Measurements from ENCODE around the gene ZMIZ1.

The ZMIZ1 gene

GRCh38 chr10:79021948-79022499 lies 46.7 kb upstream of the ZMIZ1 start:
- no peak overlapping the region for H3K4me3 ChIP-seq (ENCODE audit: control insufficient read depth, low read depth, low read length)
- TF ChIP-seq, protein P1, sequence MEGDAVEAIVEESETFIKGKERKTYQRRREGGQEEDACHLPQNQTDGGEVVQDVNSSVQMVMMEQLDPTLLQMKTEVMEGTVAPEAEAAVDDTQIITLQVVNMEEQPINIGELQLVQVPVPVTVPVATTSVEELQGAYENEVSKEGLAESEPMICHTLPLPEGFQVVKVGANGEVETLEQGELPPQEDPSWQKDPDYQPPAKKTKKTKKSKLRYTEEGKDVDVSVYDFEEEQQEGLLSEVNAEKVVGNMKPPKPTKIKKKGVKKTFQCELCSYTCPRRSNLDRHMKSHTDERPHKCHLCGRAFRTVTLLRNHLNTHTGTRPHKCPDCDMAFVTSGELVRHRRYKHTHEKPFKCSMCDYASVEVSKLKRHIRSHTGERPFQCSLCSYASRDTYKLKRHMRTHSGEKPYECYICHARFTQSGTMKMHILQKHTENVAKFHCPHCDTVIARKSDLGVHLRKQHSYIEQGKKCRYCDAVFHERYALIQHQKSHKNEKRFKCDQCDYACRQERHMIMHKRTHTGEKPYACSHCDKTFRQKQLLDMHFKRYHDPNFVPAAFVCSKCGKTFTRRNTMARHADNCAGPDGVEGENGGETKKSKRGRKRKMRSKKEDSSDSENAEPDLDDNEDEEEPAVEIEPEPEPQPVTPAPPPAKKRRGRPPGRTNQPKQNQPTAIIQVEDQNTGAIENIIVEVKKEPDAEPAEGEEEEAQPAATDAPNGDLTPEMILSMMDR (conservative IDR thresholded peaks at IDR 0.05; ENCODE audit: control insufficient read depth, insufficient read depth, low read depth, low read length) = no peak

GRCh38 chr10:79022565-79023230 lies 46.1 kb upstream of the ZMIZ1 start:
- no peak overlapping the region for H3K4me3 ChIP-seq (ENCODE audit: control insufficient read depth, low read depth, low read length)
- TF ChIP-seq, protein P1 (conservative IDR thresholded peaks at IDR 0.05; ENCODE audit: control insufficient read depth, insufficient read depth, low read depth, low read length) = no peak
- peak; percentile 14 for DNase-seq (ENCODE audit: low read depth)

More at GRCh38 chr10:79021948-79022499, 46.7 kb upstream of the ZMIZ1 start:
- DNase-seq (ENCODE audit: low read depth) = no peak

GRCh38 chr10:79023240-79024162 lies 45.3 kb upstream of the ZMIZ1 start:
- no peak overlapping the region for H3K4me3 ChIP-seq (ENCODE audit: control insufficient read depth, low read depth, low read length)
- TF ChIP-seq, protein P1 (conservative IDR thresholded peaks at IDR 0.05; ENCODE audit: control insufficient read depth, insufficient read depth, low read depth, low read length) = no peak
- DNase-seq (ENCODE audit: low read depth) = peak; percentile 8

DNA sequence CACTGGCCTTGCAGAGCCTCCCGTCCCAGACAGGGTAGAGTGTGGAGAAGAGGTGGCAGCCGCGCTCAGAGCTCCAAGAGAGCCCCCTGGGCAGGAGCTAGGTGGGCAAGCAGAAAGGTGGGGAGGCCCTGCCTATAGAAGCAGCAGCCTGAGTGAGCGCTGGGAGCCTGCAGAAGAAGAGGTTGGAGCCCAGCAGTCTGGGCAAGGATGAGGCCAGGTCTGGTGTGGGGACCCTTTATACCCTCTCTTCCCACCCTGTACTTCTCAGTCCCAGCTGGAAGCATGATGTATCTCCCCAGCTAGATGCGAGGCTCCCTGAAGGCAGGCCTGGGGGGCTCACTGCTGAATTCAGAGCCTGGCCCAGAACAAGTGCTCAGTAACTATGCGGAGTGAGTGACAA lies 44.5 kb upstream of the ZMIZ1 start:
- no peak overlapping the region for H3K4me3 ChIP-seq (ENCODE audit: control insufficient read depth, low read depth, low read length)
- TF ChIP-seq, protein P1 (conservative IDR thresholded peaks at IDR 0.05; ENCODE audit: control insufficient read depth, insufficient read depth, low read depth, low read length) = no peak
- DNase-seq (ENCODE audit: low read depth) = no peak

- TF ChIP-seq, protein P1 (conservative IDR thresholded peaks at IDR 0.05; ENCODE audit: control insufficient read depth, insufficient read depth, low read depth, low read length) = no peak
- DNase-seq (ENCODE audit: low read depth) = no peak
- no peak overlapping the region for H3K4me3 ChIP-seq (ENCODE audit: control insufficient read depth, low read depth, low read length)
Observed at GRCh38 chr10:79024720-79025198, 44.0 kb upstream of the ZMIZ1 start.

DNA sequence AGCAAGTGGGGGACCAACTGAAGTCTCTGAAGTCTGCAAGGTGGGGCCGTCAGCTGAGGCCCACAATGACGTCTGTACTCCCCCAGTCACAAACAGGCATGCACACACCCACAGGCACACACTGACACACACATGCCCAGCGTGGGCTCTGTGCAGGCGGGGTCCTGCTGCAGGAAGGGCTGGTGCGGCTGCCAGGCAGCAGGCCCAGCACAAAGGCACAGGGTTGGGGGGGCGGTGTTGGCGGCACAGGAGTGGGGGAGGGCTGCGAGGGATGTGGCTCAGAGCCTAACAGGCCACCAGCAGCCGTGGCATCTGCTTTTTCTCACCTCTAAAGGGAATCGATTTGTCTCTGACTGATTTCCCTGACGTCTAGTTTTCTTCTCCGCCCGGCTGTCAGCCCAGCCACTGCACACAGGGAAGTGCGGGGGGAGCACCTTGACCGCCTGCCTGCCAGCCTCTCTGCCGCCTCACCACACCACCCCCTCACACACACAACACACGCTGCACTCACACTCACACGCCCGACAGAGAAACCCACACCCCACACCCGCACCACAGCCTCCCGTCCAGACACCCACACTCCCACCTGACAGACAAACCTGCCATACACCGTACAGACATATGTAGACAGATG lies 43.5 kb upstream of the ZMIZ1 start:
- H3K4me3 ChIP-seq (ENCODE audit: control insufficient read depth, low read depth, low read length) = no peak overlapping the region
- TF ChIP-seq, protein P1 (conservative IDR thresholded peaks at IDR 0.05; ENCODE audit: control insufficient read depth, insufficient read depth, low read depth, low read length) = no peak
- DNase-seq (ENCODE audit: low read depth) = no peak
